Tibial nerve (tissue), 4 donors: ENCODE data around the gene AKAP12.

Experiments
- EP300 ChIP-seq, 2 donors: sonication (generic); formaldehyde crosslinking; IDR thresholded peaks; one replicate each; pipeline ENCODE4 v1.6.1; 2017; ENCODE audit warnings: antibody characterized with exemption in 2 of 2, mild to moderate bottlenecking in 1 of 2
- POLR2A ChIP-seq, 2 donors: fragments of 450-650 bp; IDR thresholded peaks; one replicate each; pipeline ENCODE4 v1.6.1; 2017; ENCODE audit warnings: antibody characterized with exemption in 2 of 2, mild to moderate bottlenecking in 2 of 2, moderate library complexity in 2 of 2
- TF ChIP-seq, protein P1 (sequence below), 5 experiments: fragments of 200-600 bp in 3 of 5; fragments of 450-650 bp in 2 of 5; sonication (generic) in 3 of 5; IDR thresholded peaks; one replicate each; pipeline ENCODE4 v1.5.1; 2016 to 2019; ENCODE audit warnings: antibody characterized with exemption in 5 of 5, mild to moderate bottlenecking in 3 of 5, moderate library complexity in 2 of 5

DNA sequence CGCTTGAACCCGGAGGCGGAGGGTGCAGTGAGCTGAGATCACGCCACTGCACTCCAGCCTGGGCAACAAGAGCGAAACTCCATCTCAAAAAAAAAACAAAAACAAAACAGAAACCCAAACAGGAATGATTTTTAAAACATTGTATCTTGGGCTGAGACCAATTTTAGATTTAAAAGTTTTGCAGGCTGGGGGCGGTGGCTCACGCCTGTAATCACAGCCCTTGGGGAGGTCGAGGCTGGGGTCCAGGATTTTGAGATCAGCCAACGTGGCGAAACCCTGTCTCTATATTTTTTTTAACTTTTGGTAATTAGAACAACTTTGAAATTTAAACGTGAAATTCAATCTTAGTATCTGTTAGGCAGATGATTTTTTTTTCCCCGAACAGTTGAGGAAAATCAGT lies 70.5 kb downstream of the AKAP12 start:
- TF ChIP-seq, protein P1, sequence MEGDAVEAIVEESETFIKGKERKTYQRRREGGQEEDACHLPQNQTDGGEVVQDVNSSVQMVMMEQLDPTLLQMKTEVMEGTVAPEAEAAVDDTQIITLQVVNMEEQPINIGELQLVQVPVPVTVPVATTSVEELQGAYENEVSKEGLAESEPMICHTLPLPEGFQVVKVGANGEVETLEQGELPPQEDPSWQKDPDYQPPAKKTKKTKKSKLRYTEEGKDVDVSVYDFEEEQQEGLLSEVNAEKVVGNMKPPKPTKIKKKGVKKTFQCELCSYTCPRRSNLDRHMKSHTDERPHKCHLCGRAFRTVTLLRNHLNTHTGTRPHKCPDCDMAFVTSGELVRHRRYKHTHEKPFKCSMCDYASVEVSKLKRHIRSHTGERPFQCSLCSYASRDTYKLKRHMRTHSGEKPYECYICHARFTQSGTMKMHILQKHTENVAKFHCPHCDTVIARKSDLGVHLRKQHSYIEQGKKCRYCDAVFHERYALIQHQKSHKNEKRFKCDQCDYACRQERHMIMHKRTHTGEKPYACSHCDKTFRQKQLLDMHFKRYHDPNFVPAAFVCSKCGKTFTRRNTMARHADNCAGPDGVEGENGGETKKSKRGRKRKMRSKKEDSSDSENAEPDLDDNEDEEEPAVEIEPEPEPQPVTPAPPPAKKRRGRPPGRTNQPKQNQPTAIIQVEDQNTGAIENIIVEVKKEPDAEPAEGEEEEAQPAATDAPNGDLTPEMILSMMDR (IDR thresholded peaks at IDR 0.05) = no peak
- TF ChIP-seq POLR2A (IDR thresholded peaks at IDR 0.05) (no peak), EP300 (IDR thresholded peaks at IDR 0.05) (no peak)
